Colonic mucosa (tissue), 4 donors: ENCODE results near the gene FTL. TPM values are rescaled to one million over a fixed set of nuclear protein-coding genes. Genes with fewer than 3 reads are reported as not detected.
A peak's percentile ranks its signal among the peaks of the same experiment; 100 is the strongest.

Experiments used
- DNase-seq: peaks from one replicate; pipeline ENCODE4 v3.0.0-alpha.2; 2020
- H3K27ac ChIP-seq: fragments of 200-600 bp; one replicate; pipeline ENCODE4 v1.8.0; 2021
- H3K27me3 ChIP-seq: fragments of 200-600 bp; one replicate; pipeline ENCODE4 v1.8.0; 2021
- H3K36me3 ChIP-seq: fragments of 200-600 bp; one replicate; pipeline ENCODE4 v1.8.0; 2021
- H3K4me1 ChIP-seq: fragments of 200-600 bp; one replicate; pipeline ENCODE4 v1.8.0; 2021; ENCODE audit warnings: mild to moderate bottlenecking
- H3K4me3 ChIP-seq: fragments of 200-600 bp; one replicate; pipeline ENCODE4 v1.8.0; 2021
- H3K9ac ChIP-seq, 2 donors: one replicate each; pipeline ENCODE4 v1.7.0; 2013; ENCODE audit warnings: control low read depth in 2 of 2, low read depth in 2 of 2, low read length in 2 of 2
- H3K9me3 ChIP-seq: fragments of 200-600 bp; one replicate; pipeline ENCODE4 v1.8.0; 2021
- CTCF ChIP-seq: fragments of 200-600 bp; IDR thresholded peaks from one replicate; pipeline ENCODE4 v1.8.0; 2022; ENCODE audit warnings: antibody characterized with exemption, mild to moderate bottlenecking
- intact Hi-C: fragments of 100-400 bp; cut with DNase I; formaldehyde crosslinking; loops from one replicate; pipeline ENCODE4 v1.14.1; 2022
- total RNA-seq, 2 donors: library from RNA; stranded (reverse); fragmentation: NEBNext Ultra II Directional in 1 of 2; extraction: Animal tissue kit (Norgen Biotek cat#: 25700) in 1 of 2; gene quantifications; one replicate each; pipeline ENCODE4 v1.2.1, GENCODE V29; 2021
- donor health status: healthy.
- donor health status: DM: no; HTN: no; CAD: no.
- donor health status: DM: no; HTN: no; CAD: no.

The FTL gene
- total RNA-seq, 2 donors from 2014 or later = 1,463 to 1,600 TPM

GRCh38 chr19:48977061-48977460 is 12.0 kb downstream of the FTL start:
- peak overlapping the region; percentile 59 for H3K27ac ChIP-seq
- no peak for TF ChIP-seq CTCF
- no peak for DNase-seq
- H3K36me3 ChIP-seq = no peaks in the 10 kb centered on the region
- intact Hi-C loops = no loop called here
- H3K4me1 ChIP-seq = no peaks in the 10 kb centered on the region
- H3K9me3 ChIP-seq = no peaks in the 10 kb centered on the region
- no peak overlapping the region for H3K9ac ChIP-seq
- no peak overlapping the region for H3K4me3 ChIP-seq
- H3K27me3 ChIP-seq = no peaks in the 10 kb centered on the region

GRCh38 chr19:48982280-48982679 is 17.2 kb downstream of the FTL start:
- no peak overlapping the region for H3K4me3 ChIP-seq
- no peak overlapping the region for H3K9ac ChIP-seq
- H3K27ac ChIP-seq = no peak overlapping the region
- no peaks in the 10 kb centered on the region for H3K36me3 ChIP-seq
- no peaks in the 10 kb centered on the region for H3K27me3 ChIP-seq
- no peaks in the 10 kb centered on the region for H3K4me1 ChIP-seq
- no peak for DNase-seq
- intact Hi-C loops = no loop called here
- no peak for TF ChIP-seq CTCF
- H3K9me3 ChIP-seq = no peaks in the 10 kb centered on the region

GRCh38 chr19:48985711-48986110 is 20.6 kb downstream of the FTL start:
- Histone ChIP-seq H3K4me1 (no peaks in the 10 kb centered on the region), H3K27me3 (no peaks in the 10 kb centered on the region), H3K27ac (no peak overlapping the region), H3K9ac (no peak overlapping the region), H3K4me3 (no peak overlapping the region), H3K36me3 (no peaks in the 10 kb centered on the region), H3K9me3 (no peaks in the 10 kb centered on the region)
- intact Hi-C loops = no loop called here
- no peak for TF ChIP-seq CTCF
- no peak for DNase-seq

- no peaks in the 10 kb centered on the region for H3K27me3 ChIP-seq
- H3K4me3 ChIP-seq = no peak overlapping the region
- intact Hi-C loops = no loop called here
- H3K4me1 ChIP-seq = peaks cover under 1% of the 10 kb centered on the region
- no peaks in the 10 kb centered on the region for H3K36me3 ChIP-seq
- no peak overlapping the region for H3K27ac ChIP-seq
- no peaks in the 10 kb centered on the region for H3K9me3 ChIP-seq
- H3K9ac ChIP-seq = no peak overlapping the region
- no peak for DNase-seq
- no peak for TF ChIP-seq CTCF
Measured at GRCh38 chr19:48986211-48986610, 21.1 kb downstream of the FTL start.

GRCh38 chr19:48987323-48987722 is 22.2 kb downstream of the FTL start:
- Histone ChIP-seq H3K27me3 (no peaks in the 10 kb centered on the region), H3K4me1 (peaks cover 9% of the 10 kb centered on the region), H3K4me3 (no peak overlapping the region), H3K9me3 (no peaks in the 10 kb centered on the region), H3K27ac (no peak overlapping the region), H3K9ac (no peak overlapping the region), H3K36me3 (no peaks in the 10 kb centered on the region)
- DNase-seq = no peak
- intact Hi-C loops = no loop called here
- TF ChIP-seq CTCF = no peak

GRCh38 chr19:48988286-48988685 is 23.2 kb downstream of the FTL start:
- Histone ChIP-seq H3K27me3 (no peaks in the 10 kb centered on the region), H3K9ac (no peak overlapping the region), H3K36me3 (no peaks in the 10 kb centered on the region), H3K27ac (no peak overlapping the region), H3K4me3 (no peak overlapping the region), H3K9me3 (no peaks in the 10 kb centered on the region), H3K4me1 (peaks cover 9% of the 10 kb centered on the region)
- TF ChIP-seq CTCF = no peak
- intact Hi-C loops = no loop called here
- DNase-seq = no peak
